ENCODE results near the gene SCYGR4. TPM values are rescaled to one million over a fixed set of nuclear protein-coding genes. Genes with fewer than 3 reads are reported as not detected.

The SCYGR4 gene
- total and polyA plus RNA-seq, 3 donors from 2014 or later = not detected

DNA sequence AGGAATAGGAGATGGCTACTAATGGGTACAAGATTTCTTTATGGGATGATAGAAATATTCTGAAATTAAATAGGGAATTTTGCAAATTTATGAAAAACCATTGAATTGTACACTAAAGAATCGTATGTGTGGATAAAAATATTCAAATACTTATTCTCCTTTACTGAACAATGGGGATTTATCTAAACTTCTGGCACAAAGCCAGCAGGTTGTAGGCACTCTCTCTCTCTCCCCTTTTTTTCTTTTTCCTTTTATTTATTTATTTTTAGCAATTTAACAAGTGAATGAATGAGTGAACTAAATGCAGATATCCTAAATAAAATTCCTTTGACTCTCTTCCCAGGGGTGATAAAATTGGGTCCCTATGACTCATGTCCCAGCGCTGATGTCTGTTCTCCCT lies 40.5 kb upstream of the SCYGR4 start:
- no peaks in the 10 kb centered on the region for H3K9me3 ChIP-seq

GRCh38 chr2:227577555-227577954 lies 39.7 kb upstream of the SCYGR4 start:
- Histone ChIP-seq H3K9me3 (no peaks in the 10 kb centered on the region), H3K36me3 (ENCODE audit: low read depth, missing control alignments) (no peaks in the 10 kb centered on the region), H3K4me3 (no peak overlapping the region), H3K4me1 (no peaks in the 10 kb centered on the region), H3K27me3 (no peaks in the 10 kb centered on the region), H3K27ac (no peak overlapping the region)
- TF ChIP-seq POLR2A (IDR thresholded peaks at IDR 0.05) = no peak
- TF ChIP-seq, protein P1, sequence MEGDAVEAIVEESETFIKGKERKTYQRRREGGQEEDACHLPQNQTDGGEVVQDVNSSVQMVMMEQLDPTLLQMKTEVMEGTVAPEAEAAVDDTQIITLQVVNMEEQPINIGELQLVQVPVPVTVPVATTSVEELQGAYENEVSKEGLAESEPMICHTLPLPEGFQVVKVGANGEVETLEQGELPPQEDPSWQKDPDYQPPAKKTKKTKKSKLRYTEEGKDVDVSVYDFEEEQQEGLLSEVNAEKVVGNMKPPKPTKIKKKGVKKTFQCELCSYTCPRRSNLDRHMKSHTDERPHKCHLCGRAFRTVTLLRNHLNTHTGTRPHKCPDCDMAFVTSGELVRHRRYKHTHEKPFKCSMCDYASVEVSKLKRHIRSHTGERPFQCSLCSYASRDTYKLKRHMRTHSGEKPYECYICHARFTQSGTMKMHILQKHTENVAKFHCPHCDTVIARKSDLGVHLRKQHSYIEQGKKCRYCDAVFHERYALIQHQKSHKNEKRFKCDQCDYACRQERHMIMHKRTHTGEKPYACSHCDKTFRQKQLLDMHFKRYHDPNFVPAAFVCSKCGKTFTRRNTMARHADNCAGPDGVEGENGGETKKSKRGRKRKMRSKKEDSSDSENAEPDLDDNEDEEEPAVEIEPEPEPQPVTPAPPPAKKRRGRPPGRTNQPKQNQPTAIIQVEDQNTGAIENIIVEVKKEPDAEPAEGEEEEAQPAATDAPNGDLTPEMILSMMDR (IDR thresholded peaks at IDR 0.05) = no peak
- intact Hi-C loops (cut with DNase I; ENCODE audit: low total_unique reads) = no loop called here
- 61 to 68% methylated on average over 2 of the region's 2 CpGs for WGBS, 2 donors
- DNase-seq = no peak

More for the DNA sequence above, 40.5 kb upstream of the SCYGR4 start:
- no peak overlapping the region for H3K27ac ChIP-seq
- TF ChIP-seq POLR2A (IDR thresholded peaks at IDR 0.05) = no peak
- H3K27me3 ChIP-seq = no peaks in the 10 kb centered on the region
- WGBS, 2 donors = 66 to 82% methylated on average over 2 of the region's 2 CpGs
- no peaks in the 10 kb centered on the region for H3K4me1 ChIP-seq
- H3K4me3 ChIP-seq = no peak overlapping the region
- no peak for DNase-seq
- intact Hi-C loops (cut with DNase I; ENCODE audit: low total_unique reads) = no loop called here
- H3K36me3 ChIP-seq (ENCODE audit: low read depth, missing control alignments) = no peaks in the 10 kb centered on the region

- Histone ChIP-seq H3K27me3 (no peaks in the 10 kb centered on the region), H3K4me1 (no peaks in the 10 kb centered on the region), H3K4me3 (no peak overlapping the region), H3K9me3 (no peaks in the 10 kb centered on the region), H3K36me3 (ENCODE audit: low read depth, missing control alignments) (no peaks in the 10 kb centered on the region), H3K27ac (no peak overlapping the region)
- 60 to 67% methylated on average over 2 of the region's 2 CpGs for WGBS, 2 donors
- intact Hi-C loops (cut with DNase I; ENCODE audit: low total_unique reads) = no loop called here
- DNase-seq = no peak
- TF ChIP-seq, protein P1 (IDR thresholded peaks at IDR 0.05) = no peak
- no peak for TF ChIP-seq POLR2A (IDR thresholded peaks at IDR 0.05)
These were observed 38.7 kb upstream of the SCYGR4 start for GRCh38 chr2:227578642-227579041.

GRCh38 chr2:227579791-227580190 lies 37.5 kb upstream of the SCYGR4 start:
- WGBS, 2 donors = 94 to 97% methylated on average over 1 of the region's 1 CpG
- no peak overlapping the region for H3K4me3 ChIP-seq
- no peak for TF ChIP-seq POLR2A (IDR thresholded peaks at IDR 0.05)
- TF ChIP-seq, protein P1 (IDR thresholded peaks at IDR 0.05) = no peak
- H3K27me3 ChIP-seq = no peaks in the 10 kb centered on the region
- H3K9me3 ChIP-seq = no peaks in the 10 kb centered on the region
- intact Hi-C loops (cut with DNase I; ENCODE audit: low total_unique reads) = no loop called here
- no peak for DNase-seq
- H3K36me3 ChIP-seq (ENCODE audit: low read depth, missing control alignments) = no peaks in the 10 kb centered on the region
- no peaks in the 10 kb centered on the region for H3K4me1 ChIP-seq
- H3K27ac ChIP-seq = no peak overlapping the region

- Histone ChIP-seq H3K36me3 (ENCODE audit: low read depth, missing control alignments) (no peaks in the 10 kb centered on the region), H3K27ac (no peak overlapping the region), H3K4me1 (no peaks in the 10 kb centered on the region), H3K4me3 (no peak overlapping the region), H3K9me3 (no peaks in the 10 kb centered on the region), H3K27me3 (no peaks in the 10 kb centered on the region)
- TF ChIP-seq, protein P1 (IDR thresholded peaks at IDR 0.05) = no peak
- no peak for DNase-seq
- intact Hi-C loops (cut with DNase I; ENCODE audit: low total_unique reads) = no loop called here
These were observed 34.9 kb upstream of the SCYGR4 start for GRCh38 chr2:227582369-227582768.
